HepG2 (cell line): ENCODE measurements around the gene SIK3. TPM values are rescaled to one million over a fixed set of nuclear protein-coding genes. Genes with fewer than 3 reads are reported as not detected.

Experiments
- BRF2 ChIP-seq: sonication (generic); formaldehyde crosslinking; IDR thresholded peaks from 2 replicates; pipeline ENCODE4 v1.8.1; 2022; ENCODE audit warnings: mild to moderate bottlenecking, missing genetic modification reagents
- HHEX ChIP-seq: IDR thresholded peaks from 2 replicates; pipeline ENCODE4 v1.6.1; 2016; ENCODE audit warnings: control low read depth
- ZNF235 ChIP-seq: sonication (generic); formaldehyde crosslinking; IDR thresholded peaks from 2 replicates; pipeline ENCODE4 v1.8.1; 2023; ENCODE audit warnings: mild to moderate bottlenecking, missing genetic modification reagents, borderline replicate concordance
- ZNF749 ChIP-seq: sonication (generic); formaldehyde crosslinking; IDR thresholded peaks from 2 replicates; pipeline ENCODE4 v1.8.0; 2022; ENCODE audit warnings: mild to moderate bottlenecking, missing genetic modification reagents, moderate library complexity, borderline replicate concordance
- ZNF75D ChIP-seq: sonication (generic); formaldehyde crosslinking; IDR thresholded peaks from 2 replicates; pipeline ENCODE4 v1.8.1; 2023; ENCODE audit warnings: missing genetic modification reagents, mild to moderate bottlenecking, borderline replicate concordance
- polyA plus RNA-seq, 8 experiments: library from polyadenylated mRNA; depleted of rRNA in 3 of 8; stranded (reverse) in 7 of 8; unstranded in 1 of 8; fragments of >200 nt; fragmentation: Illumina TruSeq in 4 of 8; extraction: Trizol in 4 of 8; gene quantifications; 2 replicates each; pipeline versions ENCODE4 v1.2.1 to v1.2.3, GENCODE V29; 2011 to 2016; ENCODE audit warnings: low read depth in 4 of 8, missing spikeins in 1 of 8, mixed read lengths in 1 of 8; ENCODE audit not compliant: insufficient read depth in 1 of 8
- total RNA-seq, 5 experiments: library from RNA; depleted of rRNA; stranded (reverse); fragments of >200 nt; fragmentation: Illumina TruSeq; extraction: Trizol; gene quantifications; 2 replicates each; pipeline ENCODE4 v1.2.3, GENCODE V29; 2016; ENCODE audit warnings: low read depth in 1 of 5
- TF ChIP-seq, protein P1 (sequence below): sonication (generic); formaldehyde crosslinking; IDR thresholded peaks from 2 replicates; pipeline ENCODE4 v1.5.1; 2020; ENCODE audit warnings: mild to moderate bottlenecking, missing genetic modification reagents, moderate library complexity
- TF ChIP-seq, protein P2 (sequence below): sonication (generic); formaldehyde crosslinking; IDR thresholded peaks from 2 replicates; pipeline ENCODE4 v1.5.0; 2020; ENCODE audit warnings: mild to moderate bottlenecking, missing genetic modification reagents, borderline replicate concordance
- TF ChIP-seq, protein P3 (sequence below): IDR thresholded peaks from 2 replicates; pipeline ENCODE4 v1.6.1; 2016; ENCODE audit warnings: low read depth, missing genetic modification reagents, missing compliant biosample characterization

SIK3 gene
- total and polyA plus RNA-seq, 2 of the 13 experiments (the other 11 are each of a cell fraction or from before 2014, with no cell fraction given), result 5.7 to 9.8 TPM

- TF ChIP-seq ZNF235 (CRISPR knock-in tag), result no peak
- no peak for TF ChIP-seq BRF2 (CRISPR knock-in tag)
- TF ChIP-seq, protein P1, sequence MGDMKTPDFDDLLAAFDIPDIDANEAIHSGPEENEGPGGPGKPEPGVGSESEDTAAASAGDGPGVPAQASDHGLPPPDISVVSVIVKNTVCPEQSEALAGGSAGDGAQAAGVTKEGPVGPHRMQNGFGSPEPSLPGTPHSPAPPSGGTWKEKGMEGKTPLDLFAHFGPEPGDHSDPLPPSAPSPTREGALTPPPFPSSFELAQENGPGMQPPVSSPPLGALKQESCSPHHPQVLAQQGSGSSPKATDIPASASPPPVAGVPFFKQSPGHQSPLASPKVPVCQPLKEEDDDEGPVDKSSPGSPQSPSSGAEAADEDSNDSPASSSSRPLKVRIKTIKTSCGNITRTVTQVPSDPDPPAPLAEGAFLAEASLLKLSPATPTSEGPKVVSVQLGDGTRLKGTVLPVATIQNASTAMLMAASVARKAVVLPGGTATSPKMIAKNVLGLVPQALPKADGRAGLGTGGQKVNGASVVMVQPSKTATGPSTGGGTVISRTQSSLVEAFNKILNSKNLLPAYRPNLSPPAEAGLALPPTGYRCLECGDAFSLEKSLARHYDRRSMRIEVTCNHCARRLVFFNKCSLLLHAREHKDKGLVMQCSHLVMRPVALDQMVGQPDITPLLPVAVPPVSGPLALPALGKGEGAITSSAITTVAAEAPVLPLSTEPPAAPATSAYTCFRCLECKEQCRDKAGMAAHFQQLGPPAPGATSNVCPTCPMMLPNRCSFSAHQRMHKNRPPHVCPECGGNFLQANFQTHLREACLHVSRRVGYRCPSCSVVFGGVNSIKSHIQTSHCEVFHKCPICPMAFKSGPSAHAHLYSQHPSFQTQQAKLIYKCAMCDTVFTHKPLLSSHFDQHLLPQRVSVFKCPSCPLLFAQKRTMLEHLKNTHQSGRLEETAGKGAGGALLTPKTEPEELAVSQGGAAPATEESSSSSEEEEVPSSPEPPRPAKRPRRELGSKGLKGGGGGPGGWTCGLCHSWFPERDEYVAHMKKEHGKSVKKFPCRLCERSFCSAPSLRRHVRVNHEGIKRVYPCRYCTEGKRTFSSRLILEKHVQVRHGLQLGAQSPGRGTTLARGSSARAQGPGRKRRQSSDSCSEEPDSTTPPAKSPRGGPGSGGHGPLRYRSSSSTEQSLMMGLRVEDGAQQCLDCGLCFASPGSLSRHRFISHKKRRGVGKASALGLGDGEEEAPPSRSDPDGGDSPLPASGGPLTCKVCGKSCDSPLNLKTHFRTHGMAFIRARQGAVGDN (CRISPR knock-in tag), result no peak
- TF ChIP-seq, protein P2, sequence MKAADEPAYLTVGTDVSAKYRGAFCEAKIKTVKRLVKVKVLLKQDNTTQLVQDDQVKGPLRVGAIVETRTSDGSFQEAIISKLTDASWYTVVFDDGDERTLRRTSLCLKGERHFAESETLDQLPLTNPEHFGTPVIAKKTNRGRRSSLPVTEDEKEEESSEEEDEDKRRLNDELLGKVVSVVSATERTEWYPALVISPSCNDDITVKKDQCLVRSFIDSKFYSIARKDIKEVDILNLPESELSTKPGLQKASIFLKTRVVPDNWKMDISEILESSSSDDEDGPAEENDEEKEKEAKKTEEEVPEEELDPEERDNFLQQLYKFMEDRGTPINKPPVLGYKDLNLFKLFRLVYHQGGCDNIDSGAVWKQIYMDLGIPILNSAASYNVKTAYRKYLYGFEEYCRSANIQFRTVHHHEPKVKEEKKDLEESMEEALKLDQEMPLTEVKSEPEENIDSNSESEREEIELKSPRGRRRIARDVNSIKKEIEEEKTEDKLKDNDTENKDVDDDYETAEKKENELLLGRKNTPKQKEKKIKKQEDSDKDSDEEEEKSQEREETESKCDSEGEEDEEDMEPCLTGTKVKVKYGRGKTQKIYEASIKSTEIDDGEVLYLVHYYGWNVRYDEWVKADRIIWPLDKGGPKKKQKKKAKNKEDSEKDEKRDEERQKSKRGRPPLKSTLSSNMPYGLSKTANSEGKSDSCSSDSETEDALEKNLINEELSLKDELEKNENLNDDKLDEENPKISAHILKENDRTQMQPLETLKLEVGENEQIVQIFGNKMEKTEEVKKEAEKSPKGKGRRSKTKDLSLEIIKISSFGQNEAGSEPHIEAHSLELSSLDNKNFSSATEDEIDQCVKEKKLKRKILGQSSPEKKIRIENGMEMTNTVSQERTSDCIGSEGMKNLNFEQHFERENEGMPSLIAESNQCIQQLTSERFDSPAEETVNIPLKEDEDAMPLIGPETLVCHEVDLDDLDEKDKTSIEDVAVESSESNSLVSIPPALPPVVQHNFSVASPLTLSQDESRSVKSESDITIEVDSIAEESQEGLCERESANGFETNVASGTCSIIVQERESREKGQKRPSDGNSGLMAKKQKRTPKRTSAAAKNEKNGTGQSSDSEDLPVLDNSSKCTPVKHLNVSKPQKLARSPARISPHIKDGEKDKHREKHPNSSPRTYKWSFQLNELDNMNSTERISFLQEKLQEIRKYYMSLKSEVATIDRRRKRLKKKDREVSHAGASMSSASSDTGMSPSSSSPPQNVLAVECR, result no peak; the same call in 1 of the 2 replicates
- TF ChIP-seq, protein P3, sequence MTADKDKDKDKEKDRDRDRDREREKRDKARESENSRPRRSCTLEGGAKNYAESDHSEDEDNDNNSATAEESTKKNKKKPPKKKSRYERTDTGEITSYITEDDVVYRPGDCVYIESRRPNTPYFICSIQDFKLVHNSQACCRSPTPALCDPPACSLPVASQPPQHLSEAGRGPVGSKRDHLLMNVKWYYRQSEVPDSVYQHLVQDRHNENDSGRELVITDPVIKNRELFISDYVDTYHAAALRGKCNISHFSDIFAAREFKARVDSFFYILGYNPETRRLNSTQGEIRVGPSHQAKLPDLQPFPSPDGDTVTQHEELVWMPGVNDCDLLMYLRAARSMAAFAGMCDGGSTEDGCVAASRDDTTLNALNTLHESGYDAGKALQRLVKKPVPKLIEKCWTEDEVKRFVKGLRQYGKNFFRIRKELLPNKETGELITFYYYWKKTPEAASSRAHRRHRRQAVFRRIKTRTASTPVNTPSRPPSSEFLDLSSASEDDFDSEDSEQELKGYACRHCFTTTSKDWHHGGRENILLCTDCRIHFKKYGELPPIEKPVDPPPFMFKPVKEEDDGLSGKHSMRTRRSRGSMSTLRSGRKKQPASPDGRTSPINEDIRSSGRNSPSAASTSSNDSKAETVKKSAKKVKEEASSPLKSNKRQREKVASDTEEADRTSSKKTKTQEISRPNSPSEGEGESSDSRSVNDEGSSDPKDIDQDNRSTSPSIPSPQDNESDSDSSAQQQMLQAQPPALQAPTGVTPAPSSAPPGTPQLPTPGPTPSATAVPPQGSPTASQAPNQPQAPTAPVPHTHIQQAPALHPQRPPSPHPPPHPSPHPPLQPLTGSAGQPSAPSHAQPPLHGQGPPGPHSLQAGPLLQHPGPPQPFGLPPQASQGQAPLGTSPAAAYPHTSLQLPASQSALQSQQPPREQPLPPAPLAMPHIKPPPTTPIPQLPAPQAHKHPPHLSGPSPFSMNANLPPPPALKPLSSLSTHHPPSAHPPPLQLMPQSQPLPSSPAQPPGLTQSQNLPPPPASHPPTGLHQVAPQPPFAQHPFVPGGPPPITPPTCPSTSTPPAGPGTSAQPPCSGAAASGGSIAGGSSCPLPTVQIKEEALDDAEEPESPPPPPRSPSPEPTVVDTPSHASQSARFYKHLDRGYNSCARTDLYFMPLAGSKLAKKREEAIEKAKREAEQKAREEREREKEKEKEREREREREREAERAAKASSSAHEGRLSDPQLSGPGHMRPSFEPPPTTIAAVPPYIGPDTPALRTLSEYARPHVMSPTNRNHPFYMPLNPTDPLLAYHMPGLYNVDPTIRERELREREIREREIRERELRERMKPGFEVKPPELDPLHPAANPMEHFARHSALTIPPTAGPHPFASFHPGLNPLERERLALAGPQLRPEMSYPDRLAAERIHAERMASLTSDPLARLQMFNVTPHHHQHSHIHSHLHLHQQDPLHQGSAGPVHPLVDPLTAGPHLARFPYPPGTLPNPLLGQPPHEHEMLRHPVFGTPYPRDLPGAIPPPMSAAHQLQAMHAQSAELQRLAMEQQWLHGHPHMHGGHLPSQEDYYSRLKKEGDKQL (CRISPR knock-in tag), result peak; percentile 98
- no peak for TF ChIP-seq ZNF749 (CRISPR knock-in tag)
- peak; percentile 82 for TF ChIP-seq HHEX (CRISPR knock-in tag)
- no peak for TF ChIP-seq ZNF75D (CRISPR knock-in tag)
Observed at GRCh38 chr11:117072517-117073461, 25.4 kb downstream of the SIK3 start (continued).
